Adipocyte (in vitro differentiated cells): Measurements from ENCODE around the gene SLC41A1.

ENCODE experiments used
- DNase-seq: peaks from one replicate; pipeline ENCODE4 v3.0.0-alpha.2; 2015; ENCODE audit warnings: low read depth
- H3K27me3 ChIP-seq: replicated peaks from 2 replicates; pipeline ENCODE4 v1.7.0; 2013; ENCODE audit warnings: mild to moderate bottlenecking, low read length, moderate library complexity; ENCODE audit not compliant: control insufficient read depth, insufficient read depth
- H3K36me3 ChIP-seq: 2 replicates; pipeline ENCODE4 v1.7.0; 2013; ENCODE audit warnings: low read length, mild to moderate bottlenecking, moderate library complexity; ENCODE audit not compliant: control insufficient read depth, insufficient read depth, severe bottlenecking
- H3K4me1 ChIP-seq: 2 replicates; pipeline ENCODE4 v1.7.0; 2013; ENCODE audit warnings: mild to moderate bottlenecking, low read length, moderate library complexity; ENCODE audit not compliant: control insufficient read depth, insufficient read depth
- H3K4me3 ChIP-seq: 2 replicates; pipeline ENCODE4 v1.7.0; 2013; ENCODE audit warnings: mild to moderate bottlenecking, low read length, moderate library complexity
- H3K9ac ChIP-seq: 2 replicates; pipeline ENCODE4 v1.7.0; 2013; ENCODE audit warnings: mild to moderate bottlenecking, low read length, moderate library complexity
- H3K9me3 ChIP-seq: 2 replicates; pipeline ENCODE4 v1.7.0; 2013; ENCODE audit warnings: mild to moderate bottlenecking, low read length, moderate library complexity; ENCODE audit not compliant: control insufficient read depth

SLC41A1 gene

GRCh38 chr1:205785446-205785845 lies 27.6 kb downstream of the SLC41A1 start:
- H3K4me1 ChIP-seq, result peaks cover 10% of the 10 kb centered on the region
- H3K4me3 ChIP-seq, result no peak overlapping the region
- DNase-seq, result no peak
- H3K36me3 ChIP-seq, result peaks cover 16% of the 10 kb centered on the region
- no peak overlapping the region for H3K9ac ChIP-seq
- H3K9me3 ChIP-seq, result no peaks in the 10 kb centered on the region
- no peaks in the 10 kb centered on the region for H3K27me3 ChIP-seq

GRCh38 chr1:205783904-205784303 lies 29.1 kb downstream of the SLC41A1 start:
- peaks cover under 1% of the 10 kb centered on the region for H3K36me3 ChIP-seq
- peaks cover 10% of the 10 kb centered on the region for H3K4me1 ChIP-seq
- DNase-seq, result no peak

GRCh38 chr1:205783433-205783795 lies 29.6 kb downstream of the SLC41A1 start:
- Histone ChIP-seq H3K27me3 (no peaks in the 10 kb centered on the region), H3K4me1 (peaks cover 10% of the 10 kb centered on the region), H3K9ac (no peak overlapping the region), H3K36me3 (no peaks in the 10 kb centered on the region), H3K9me3 (no peaks in the 10 kb centered on the region), H3K4me3 (no peak overlapping the region)
- DNase-seq, result no peak

More at GRCh38 chr1:205783904-205784303, 29.1 kb downstream of the SLC41A1 start:
- no peaks in the 10 kb centered on the region for H3K27me3 ChIP-seq
- H3K9ac ChIP-seq, result no peak overlapping the region
- H3K4me3 ChIP-seq, result no peak overlapping the region
- no peaks in the 10 kb centered on the region for H3K9me3 ChIP-seq

GRCh38 chr1:205782627-205783432 lies 30.2 kb downstream of the SLC41A1 start:
- Histone ChIP-seq H3K4me1 (peaks cover 10% of the 10 kb centered on the region), H3K4me3 (no peak overlapping the region), H3K9me3 (no peaks in the 10 kb centered on the region), H3K27me3 (no peaks in the 10 kb centered on the region), H3K9ac (no peak overlapping the region), H3K36me3 (no peaks in the 10 kb centered on the region)
- no peak for DNase-seq

- Histone ChIP-seq H3K9me3 (no peaks in the 10 kb centered on the region), H3K27me3 (no peaks in the 10 kb centered on the region), H3K36me3 (no peaks in the 10 kb centered on the region), H3K4me3 (no peak overlapping the region), H3K4me1 (peaks cover 17% of the 10 kb centered on the region), H3K9ac (no peak overlapping the region)
- DNase-seq, result no peak
Measured at GRCh38 chr1:205780335-205780734, 32.7 kb downstream of the SLC41A1 start.

GRCh38 chr1:205777994-205778393 lies 35.0 kb downstream of the SLC41A1 start:
- H3K36me3 ChIP-seq, result no peaks in the 10 kb centered on the region
- peaks cover 15% of the 10 kb centered on the region for H3K4me1 ChIP-seq
- H3K9ac ChIP-seq, result no peak overlapping the region
- DNase-seq, result no peak
- no peaks in the 10 kb centered on the region for H3K27me3 ChIP-seq
- no peak overlapping the region for H3K4me3 ChIP-seq
- H3K9me3 ChIP-seq, result no peaks in the 10 kb centered on the region

- Histone ChIP-seq H3K27me3 (no peaks in the 10 kb centered on the region), H3K4me3 (peak overlapping the region; percentile 95)
- peak; percentile 68 for DNase-seq
Measured at GRCh38 chr1:205775717-205776056, 37.3 kb downstream of the SLC41A1 start.

GRCh38 chr1:205775015-205775716 lies 37.8 kb downstream of the SLC41A1 start, which contains the start of gene RAB29:
TSS of gene RAB29 (minus strand) at chr1:205775482. CDS start at chr1:205774956, 526 bp downstream.
- no peaks in the 10 kb centered on the region for H3K27me3 ChIP-seq
- peaks cover 9% of the 10 kb centered on the region for H3K36me3 ChIP-seq
- peak within 1 kb of the TSS; percentile 95 for H3K4me3 ChIP-seq
- H3K9me3 ChIP-seq, result no peaks in the 10 kb centered on the region
- peak; percentile 96 for DNase-seq
- peaks cover 15% of the 10 kb centered on the region for H3K4me1 ChIP-seq
- H3K9ac ChIP-seq, result peak within 1 kb of the TSS; percentile 93

More at GRCh38 chr1:205775717-205776056, 37.3 kb downstream of the SLC41A1 start:
- peak overlapping the region; percentile 93 for H3K9ac ChIP-seq
- peaks cover 4% of the 10 kb centered on the region for H3K36me3 ChIP-seq
- peaks cover 15% of the 10 kb centered on the region for H3K4me1 ChIP-seq
- no peaks in the 10 kb centered on the region for H3K9me3 ChIP-seq

- H3K27me3 ChIP-seq, result no peaks in the 10 kb centered on the region
- no peaks in the 10 kb centered on the region for H3K9me3 ChIP-seq
- peaks cover 15% of the 10 kb centered on the region for H3K4me1 ChIP-seq
- DNase-seq, result peak; percentile 48
- peaks cover 15% of the 10 kb centered on the region for H3K36me3 ChIP-seq
- peak overlapping the region; percentile 93 for H3K9ac ChIP-seq
- H3K4me3 ChIP-seq, result peak overlapping the region; percentile 95
Measured at GRCh38 chr1:205774198-205775014, 38.6 kb downstream of the SLC41A1 start.

- H3K4me3 ChIP-seq, result no peak overlapping the region
- H3K9me3 ChIP-seq, result no peaks in the 10 kb centered on the region
- peaks cover 23% of the 10 kb centered on the region for H3K36me3 ChIP-seq
- H3K27me3 ChIP-seq, result no peaks in the 10 kb centered on the region
- no peak overlapping the region for H3K9ac ChIP-seq
- peaks cover 15% of the 10 kb centered on the region for H3K4me1 ChIP-seq
- DNase-seq, result no peak
Measured at GRCh38 chr1:205772607-205773032, 40.4 kb downstream of the SLC41A1 start.

- peaks cover 8% of the 10 kb centered on the region for H3K4me1 ChIP-seq
- H3K9ac ChIP-seq, result no peak overlapping the region
- peaks cover 23% of the 10 kb centered on the region for H3K36me3 ChIP-seq
- no peak overlapping the region for H3K4me3 ChIP-seq
- no peaks in the 10 kb centered on the region for H3K27me3 ChIP-seq
- no peaks in the 10 kb centered on the region for H3K9me3 ChIP-seq
- no peak for DNase-seq
Measured at GRCh38 chr1:205770618-205771017, 42.4 kb downstream of the SLC41A1 start.
